HG03457 (cell line): ENCODE measurements around the gene KRTAP19-4.
"Not testable (repeated sequence)": the region's sequence is repeated elsewhere in the genome, so short reads cannot be mapped to it uniquely, and the experiment has no call there.

ENCODE experiments used
- ATAC-seq: cut with Tn5 transposase; IDR thresholded peaks from one replicate; pipeline ENCODE4 v1.9.1; 2021; ENCODE audit warnings: moderate number of reproducible peaks; ENCODE audit not compliant: unreplicated experiment

Gene KRTAP19-4

GRCh38 chr21:30497065-30497464, at the start of gene KRTAP19-4:
KRTAP19-4 (minus strand) TSS chr21:30497165; CDS start chr21:30497110, 55 bp downstream.
- no peak for ATAC-seq

GRCh38 chr21:30541764-30542163, 44.8 kb upstream of the KRTAP19-4 start, which contains the start of gene KRTAP19-6:
KRTAP19-6 (minus strand) TSS chr21:30541864; CDS start chr21:30541833, 31 bp downstream.
- ATAC-seq, result no peak

GRCh38 chr21:30518876-30519275, 21.9 kb upstream of the KRTAP19-4 start:
- no peak for ATAC-seq

GRCh38 chr21:30515681-30516080, 18.7 kb upstream of the KRTAP19-4 start:
- no peak for ATAC-seq

GRCh38 chr21:30505621-30506205, 8.7 kb upstream of the KRTAP19-4 start:
- not testable (repeated sequence) for ATAC-seq

GRCh38 chr21:30502041-30502440, 5.1 kb upstream of the KRTAP19-4 start, which contains the start of gene KRTAP19-5:
KRTAP19-5 (minus strand) TSS chr21:30502141; CDS start chr21:30502090, 51 bp downstream.
- ATAC-seq, result no peak

- ATAC-seq, result no peak
Observed at GRCh38 chr21:30491963-30492428, 5.0 kb downstream of the KRTAP19-4 start, which contains the start of gene KRTAP19-3. KRTAP19-3 (minus strand) TSS chr21:30492013; CDS start chr21:30491957, 56 bp downstream.

GRCh38 chr21:30487336-30487735, 9.6 kb downstream of the KRTAP19-4 start, which contains the start of gene KRTAP19-2:
KRTAP19-2 (minus strand) TSS chr21:30487436; CDS start chr21:30487348, 88 bp downstream.
- no peak for ATAC-seq

GRCh38 chr21:30486180-30486579, 10.8 kb downstream of the KRTAP19-4 start:
- ATAC-seq, result no peak

- ATAC-seq, result no peak
Observed at GRCh38 chr21:30482130-30482529, 14.8 kb downstream of the KRTAP19-4 start.

- no peak for ATAC-seq
Observed at GRCh38 chr21:30480145-30480544, 16.8 kb downstream of the KRTAP19-4 start, which contains the start of gene KRTAP19-1. KRTAP19-1 (minus strand) TSS chr21:30480367; CDS start chr21:30480317, 50 bp downstream.

- ATAC-seq, result no peak
Observed at GRCh38 chr21:30479259-30479658, 17.7 kb downstream of the KRTAP19-4 start.

- ATAC-seq, result no peak
Observed at GRCh38 chr21:30478004-30478403, 19.0 kb downstream of the KRTAP19-4 start.

- ATAC-seq, result no peak
Observed at GRCh38 chr21:30468900-30469714, 27.9 kb downstream of the KRTAP19-4 start.

GRCh38 chr21:30463713-30464112, 33.3 kb downstream of the KRTAP19-4 start:
- no peak for ATAC-seq

GRCh38 chr21:30448514-30448913, 48.5 kb downstream of the KRTAP19-4 start:
- no peak for ATAC-seq

- no peak for ATAC-seq
Observed at GRCh38 chr21:30447056-30447455, 49.9 kb downstream of the KRTAP19-4 start.
